GM23338 (cell line): Measurements from ENCODE around the gene MSL3. TPM values are rescaled to one million over a fixed set of nuclear protein-coding genes. Genes with fewer than 3 reads are reported as not detected.

ENCODE experiments used
- ATAC-seq: fragments of 200-7000 bp; cut with Tn5 transposase; 3 replicates; pipeline ENCODE4 v1.9.1; 2020
- DNase-seq: peaks from one replicate; pipeline ENCODE4 v3.0.0-alpha.2; 2015; ENCODE audit warnings: low spot score
- H2AFZ ChIP-seq: fragments of 200-600 bp; sonication (generic); 2 replicates; pipeline ENCODE4 v1.8.0; 2016; ENCODE audit warnings: antibody characterized with exemption, mild to moderate bottlenecking, moderate library complexity
- H3F3A ChIP-seq: fragments of 200-600 bp; sonication (generic); replicated peaks from 2 replicates; pipeline ENCODE4 v1.8.0; 2017; ENCODE audit warnings: antibody characterized with exemption, mixed run types, low read depth
- H3K27ac ChIP-seq: fragments of 200-600 bp; sonication (generic); 2 replicates; pipeline ENCODE4 v1.6.1; 2016; ENCODE audit warnings: low read depth
- H3K27me3 ChIP-seq: fragments of 200-600 bp; sonication (generic); 2 replicates; pipeline ENCODE4 v1.8.0; 2016; ENCODE audit warnings: mild to moderate bottlenecking, mixed run types, moderate library complexity; ENCODE audit not compliant: insufficient read depth
- H3K36me3 ChIP-seq: fragments of 200-600 bp; sonication (generic); 2 replicates; pipeline ENCODE4 v1.8.0; 2016; ENCODE audit warnings: mild to moderate bottlenecking; ENCODE audit not compliant: insufficient read depth
- H3K4me1 ChIP-seq: fragments of 200-600 bp; sonication (generic); 2 replicates; pipeline ENCODE4 v1.8.0; 2016; ENCODE audit warnings: mild to moderate bottlenecking, moderate library complexity; ENCODE audit not compliant: insufficient read depth
- H3K4me2 ChIP-seq: fragments of 200-600 bp; sonication (generic); 2 replicates; pipeline ENCODE4 v1.7.1; 2017; ENCODE audit warnings: mixed run types
- H3K4me3 ChIP-seq: fragments of 200-600 bp; sonication (generic); 2 replicates; pipeline ENCODE4 v1.6.1; 2016; ENCODE audit warnings: mixed run types
- H3K79me2 ChIP-seq: fragments of 200-600 bp; sonication (generic); replicated peaks from 2 replicates; pipeline ENCODE4 v1.8.0; 2017; ENCODE audit warnings: mild to moderate bottlenecking; ENCODE audit not compliant: insufficient read depth
- H3K9me2 ChIP-seq: fragments of 200-600 bp; sonication (generic); 2 replicates; pipeline ENCODE4 v1.8.0; 2017; ENCODE audit not compliant: insufficient read depth
- H4K20me1 ChIP-seq: fragments of 200-600 bp; sonication (generic); replicated peaks from 2 replicates; pipeline ENCODE4 v1.8.0; 2017; ENCODE audit warnings: mild to moderate bottlenecking; ENCODE audit not compliant: insufficient read depth
- H3K27ac Mint-ChIP-seq: 2 replicates; pipeline ENCODE4 v1.8.0; 2020; ENCODE audit warnings: inconsistent platforms, mild to moderate bottlenecking, moderate library complexity, mixed read lengths
- H3K27me3 Mint-ChIP-seq: 3 replicates; pipeline ENCODE4 v1.8.0; 2022; ENCODE audit warnings: low read depth, mild to moderate bottlenecking, moderate library complexity, mixed read lengths, inconsistent platforms; ENCODE audit not compliant: insufficient read depth, poor library complexity
- H3K36me3 Mint-ChIP-seq: 3 replicates; pipeline ENCODE4 v1.8.0; 2021; ENCODE audit warnings: low read depth, mild to moderate bottlenecking, inconsistent platforms, moderate library complexity, mixed read lengths
- H3K4me1 Mint-ChIP-seq: 3 replicates; pipeline ENCODE4 v1.8.0; 2020; ENCODE audit warnings: mild to moderate bottlenecking, inconsistent platforms, mixed read lengths
- H3K4me3 Mint-ChIP-seq: 3 replicates; pipeline ENCODE4 v1.8.0; 2021; ENCODE audit warnings: moderate library complexity, mild to moderate bottlenecking, inconsistent platforms, mixed read lengths
- H3K9me3 Mint-ChIP-seq: 3 replicates; pipeline ENCODE4 v1.8.0; 2020; ENCODE audit warnings: moderate library complexity, mild to moderate bottlenecking, inconsistent platforms, mixed read lengths
- CREB1 ChIP-seq: fragments of 250-450 bp; sonication (Bioruptor Pico); IDR thresholded peaks from 2 replicates; pipeline ENCODE4 v1.5.0; 2020; ENCODE audit warnings: low read depth, mild to moderate bottlenecking, moderate library complexity
- CTCF ChIP-seq, 2 experiments: fragments of 200-600 bp in 1 of 2; sonication (generic) in 1 of 2; conservative IDR thresholded peaks; 2 replicates each; pipeline versions ENCODE4 v1.5.1 to v1.6.1; 2016 to 2017; ENCODE audit warnings: antibody characterized with exemption in 2 of 2, low read depth in 2 of 2, mild to moderate bottlenecking in 2 of 2, moderate library complexity in 1 of 2
- EZH2phosphoT487 ChIP-seq: fragments of 200-600 bp; sonication (generic); IDR thresholded peaks from one replicate; pipeline ENCODE4 v1.8.1; 2018; ENCODE audit warnings: antibody characterized with exemption; ENCODE audit not compliant: unreplicated experiment
- JUNB ChIP-seq: IDR thresholded peaks from one replicate; pipeline ENCODE4 v1.6.1; 2016; ENCODE audit warnings: antibody characterized with exemption; ENCODE audit not compliant: unreplicated experiment
- NANOG ChIP-seq: IDR thresholded peaks from 2 replicates; pipeline ENCODE4 v1.6.1; 2016; ENCODE audit warnings: antibody characterized with exemption, borderline replicate concordance
- POLR2AphosphoS5 ChIP-seq: IDR thresholded peaks from 2 replicates; pipeline ENCODE4 v1.6.1; 2016; ENCODE audit warnings: antibody characterized with exemption, low read depth
- REST ChIP-seq: IDR thresholded peaks from one replicate; pipeline ENCODE4 v1.6.1; 2018; ENCODE audit warnings: antibody characterized with exemption; ENCODE audit not compliant: unreplicated experiment
- STAT1 ChIP-seq: IDR thresholded peaks from one replicate; pipeline ENCODE4 v1.6.1; 2016; ENCODE audit warnings: antibody characterized with exemption; ENCODE audit not compliant: unreplicated experiment
- ZNF114 ChIP-seq: fragments of 250-450 bp; sonication (Bioruptor Pico); IDR thresholded peaks from 2 replicates; pipeline ENCODE4 v1.5.0; 2020; ENCODE audit warnings: mild to moderate bottlenecking, moderate library complexity
- ZNF331 ChIP-seq: fragments of 250-450 bp; sonication (Bioruptor Pico); IDR thresholded peaks from 2 replicates; pipeline ENCODE4 v1.5.0; 2020; ENCODE audit warnings: low read depth, mild to moderate bottlenecking, moderate library complexity
- polyA plus RNA-seq: library from polyadenylated mRNA; unstranded; fragments of >200 nt; fragmentation: Nextera tagmentation; extraction: Ambion mirVana; gene quantifications from 2 replicates; pipeline ENCODE4 v1.2.1, GENCODE V29; 2016
- total RNA-seq: library from RNA; depleted of rRNA; stranded (reverse); fragments of >200 nt; shearing (Covaris generic); gene quantifications from 2 replicates; pipeline ENCODE4 v1.2.3, GENCODE V29; 2014
- TF ChIP-seq, protein P1 (sequence below): fragments of 250-450 bp; sonication (Bioruptor Pico); IDR thresholded peaks from 2 replicates; pipeline ENCODE4 v1.5.0; 2020; ENCODE audit warnings: mild to moderate bottlenecking, moderate library complexity

The MSL3 gene
- total and polyA plus RNA-seq, 2 experiments from 2014 or later = 13.9 to 18.9 TPM

DNA sequence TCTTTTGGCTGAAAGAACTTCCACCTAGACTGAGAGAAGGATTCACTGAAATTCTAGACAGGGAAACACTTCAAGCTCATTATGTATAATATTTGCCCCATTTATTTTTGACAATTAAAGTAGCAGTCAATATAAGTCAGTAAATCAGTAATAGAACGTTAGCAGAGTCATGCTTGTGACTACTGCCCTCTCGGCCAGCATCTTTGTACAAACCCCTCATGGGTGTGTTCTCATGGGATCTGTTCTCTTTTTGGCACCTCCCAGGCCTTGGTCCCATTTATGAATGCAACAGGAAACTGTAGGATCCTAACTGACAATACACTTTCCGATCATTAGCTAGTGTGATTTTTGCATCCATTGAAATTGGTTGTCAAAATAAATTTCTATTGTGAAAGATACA is 2.9 kb downstream of the MSL3 start:
- no peaks in the 10 kb centered on the region for H3K36me3 ChIP-seq
- no peaks in the 10 kb centered on the region for H3K9me2 ChIP-seq
- TF ChIP-seq CREB1 (CRISPR knock-in tag) (no peak), STAT1 (no peak), POLR2AphosphoS5 (no peak)
- H3K79me2 ChIP-seq = no peaks in the 10 kb centered on the region
- Mint-ChIP-seq H3K4me3 (no peak overlapping the region), H3K27ac (no peak overlapping the region), H3K4me1 (peaks cover 9% of the 10 kb centered on the region; the same call in 2 of the 3 replicates), H3K9me3 (no peaks in the 10 kb centered on the region), H3K36me3 (peaks cover 25% of the 10 kb centered on the region), H3K27me3 (peaks cover 6% of the 10 kb centered on the region)
- DNase-seq = no peak
- H4K20me1 ChIP-seq = no peaks in the 10 kb centered on the region
- H3K4me2 ChIP-seq = no peak overlapping the region
- no peak overlapping the region for H2AFZ ChIP-seq
- no peak overlapping the region for H3K4me3 ChIP-seq
- no peaks in the 10 kb centered on the region for H3K4me1 ChIP-seq
- peaks cover 13% of the 10 kb centered on the region; the same call in 1 of the 2 replicates for H3K27me3 ChIP-seq
- no peaks in the 10 kb centered on the region for H3F3A ChIP-seq
- ATAC-seq = no peak
- H3K27ac ChIP-seq = no peak overlapping the region

- Histone ChIP-seq H3F3A (no peaks in the 10 kb centered on the region), H2AFZ (no peak overlapping the region), H3K4me3 (no peak overlapping the region), H3K9me2 (no peaks in the 10 kb centered on the region), H3K27ac (no peak overlapping the region), H3K4me2 (no peak overlapping the region), H4K20me1 (no peaks in the 10 kb centered on the region), H3K79me2 (no peaks in the 10 kb centered on the region), H3K4me1 (no peaks in the 10 kb centered on the region), H3K27me3 (no peaks in the 10 kb centered on the region), H3K36me3 (no peaks in the 10 kb centered on the region)
- Mint-ChIP-seq H3K4me1 (no peaks in the 10 kb centered on the region), H3K36me3 (peaks cover 28% of the 10 kb centered on the region), H3K9me3 (no peaks in the 10 kb centered on the region), H3K4me3 (no peak overlapping the region), H3K27me3 (no peaks in the 10 kb centered on the region), H3K27ac (no peak overlapping the region)
- TF ChIP-seq CREB1 (CRISPR knock-in tag) (no peak), REST (no peak), EZH2phosphoT487 (no peak), POLR2AphosphoS5 (no peak), STAT1 (no peak), CTCF (conservative IDR thresholded peaks at IDR 0.05; ENCODE audit: low read depth in 2 of 2) (no peak), ZNF331 (CRISPR knock-in tag) (no peak), NANOG (no peak), ZNF114 (CRISPR knock-in tag) (no peak), JUNB (no peak)
- TF ChIP-seq, protein P1, sequence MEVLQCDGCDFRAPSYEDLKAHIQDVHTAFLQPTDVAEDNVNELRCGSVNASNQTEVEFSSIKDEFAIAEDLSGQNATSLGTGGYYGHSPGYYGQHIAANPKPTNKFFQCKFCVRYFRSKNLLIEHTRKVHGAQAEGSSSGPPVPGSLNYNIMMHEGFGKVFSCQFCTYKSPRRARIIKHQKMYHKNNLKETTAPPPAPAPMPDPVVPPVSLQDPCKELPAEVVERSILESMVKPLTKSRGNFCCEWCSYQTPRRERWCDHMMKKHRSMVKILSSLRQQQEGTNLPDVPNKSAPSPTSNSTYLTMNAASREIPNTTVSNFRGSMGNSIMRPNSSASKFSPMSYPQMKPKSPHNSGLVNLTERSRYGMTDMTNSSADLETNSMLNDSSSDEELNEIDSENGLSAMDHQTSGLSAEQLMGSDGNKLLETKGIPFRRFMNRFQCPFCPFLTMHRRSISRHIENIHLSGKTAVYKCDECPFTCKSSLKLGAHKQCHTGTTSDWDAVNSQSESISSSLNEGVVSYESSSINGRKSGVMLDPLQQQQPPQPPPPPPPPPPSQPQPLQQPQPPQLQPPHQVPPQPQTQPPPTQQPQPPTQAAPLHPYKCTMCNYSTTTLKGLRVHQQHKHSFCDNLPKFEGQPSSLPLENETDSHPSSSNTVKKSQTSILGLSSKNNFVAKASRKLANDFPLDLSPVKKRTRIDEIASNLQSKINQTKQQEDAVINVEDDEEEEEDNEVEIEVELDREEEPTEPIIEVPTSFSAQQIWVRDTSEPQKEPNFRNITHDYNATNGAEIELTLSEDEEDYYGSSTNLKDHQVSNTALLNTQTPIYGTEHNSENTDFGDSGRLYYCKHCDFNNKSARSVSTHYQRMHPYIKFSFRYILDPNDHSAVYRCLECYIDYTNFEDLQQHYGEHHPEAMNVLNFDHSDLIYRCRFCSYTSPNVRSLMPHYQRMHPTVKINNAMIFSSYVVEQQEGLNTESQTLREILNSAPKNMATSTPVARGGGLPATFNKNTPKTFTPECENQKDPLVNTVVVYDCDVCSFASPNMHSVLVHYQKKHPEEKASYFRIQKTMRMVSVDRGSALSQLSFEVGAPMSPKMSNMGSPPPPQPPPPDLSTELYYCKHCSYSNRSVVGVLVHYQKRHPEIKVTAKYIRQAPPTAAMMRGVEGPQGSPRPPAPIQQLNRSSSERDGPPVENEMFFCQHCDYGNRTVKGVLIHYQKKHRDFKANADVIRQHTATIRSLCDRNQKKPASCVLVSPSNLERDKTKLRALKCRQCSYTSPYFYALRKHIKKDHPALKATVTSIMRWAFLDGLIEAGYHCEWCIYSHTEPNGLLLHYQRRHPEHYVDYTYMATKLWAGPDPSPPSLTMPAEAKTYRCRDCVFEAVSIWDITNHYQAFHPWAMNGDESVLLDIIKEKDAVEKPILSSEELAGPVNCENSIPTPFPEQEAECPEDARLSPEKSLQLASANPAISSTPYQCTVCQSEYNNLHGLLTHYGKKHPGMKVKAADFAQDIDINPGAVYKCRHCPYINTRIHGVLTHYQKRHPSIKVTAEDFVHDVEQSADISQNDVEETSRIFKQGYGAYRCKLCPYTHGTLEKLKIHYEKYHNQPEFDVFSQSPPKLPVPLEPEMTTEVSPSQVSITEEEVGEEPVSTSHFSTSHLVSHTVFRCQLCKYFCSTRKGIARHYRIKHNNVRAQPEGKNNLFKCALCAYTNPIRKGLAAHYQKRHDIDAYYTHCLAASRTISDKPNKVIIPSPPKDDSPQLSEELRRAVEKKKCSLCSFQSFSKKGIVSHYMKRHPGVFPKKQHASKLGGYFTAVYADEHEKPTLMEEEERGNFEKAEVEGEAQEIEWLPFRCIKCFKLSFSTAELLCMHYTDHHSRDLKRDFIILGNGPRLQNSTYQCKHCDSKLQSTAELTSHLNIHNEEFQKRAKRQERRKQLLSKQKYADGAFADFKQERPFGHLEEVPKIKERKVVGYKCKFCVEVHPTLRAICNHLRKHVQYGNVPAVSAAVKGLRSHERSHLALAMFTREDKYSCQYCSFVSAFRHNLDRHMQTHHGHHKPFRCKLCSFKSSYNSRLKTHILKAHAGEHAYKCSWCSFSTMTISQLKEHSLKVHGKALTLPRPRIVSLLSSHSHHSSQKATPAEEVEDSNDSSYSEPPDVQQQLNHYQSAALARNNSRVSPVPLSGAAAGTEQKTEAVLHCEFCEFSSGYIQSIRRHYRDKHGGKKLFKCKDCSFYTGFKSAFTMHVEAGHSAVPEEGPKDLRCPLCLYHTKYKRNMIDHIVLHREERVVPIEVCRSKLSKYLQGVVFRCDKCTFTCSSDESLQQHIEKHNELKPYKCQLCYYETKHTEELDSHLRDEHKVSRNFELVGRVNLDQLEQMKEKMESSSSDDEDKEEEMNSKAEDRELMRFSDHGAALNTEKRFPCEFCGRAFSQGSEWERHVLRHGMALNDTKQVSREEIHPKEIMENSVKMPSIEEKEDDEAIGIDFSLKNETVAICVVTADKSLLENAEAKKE (CRISPR knock-in tag) = no peak
- ATAC-seq = no peak
- no peak for DNase-seq
These were observed 6.6 kb downstream of the MSL3 start for GRCh38 chrX:11764602-11765067.
